Ovary (tissue), 9 donors: ENCODE results near the gene ATM. TPM values are rescaled to one million over a fixed set of nuclear protein-coding genes. Genes with fewer than 3 reads are reported as not detected.

Experiments
- DNase-seq, 5 donors: peaks; one replicate each; pipeline ENCODE4 v3.0.0-alpha.2; 2019 to 2020
- H3K27ac ChIP-seq, 2 donors: fragments of 200-600 bp; one replicate each; pipeline versions ENCODE4 v1.5.1 to v1.8.0; 2019 to 2022
- H3K27me3 ChIP-seq: fragments of 200-600 bp; one replicate; pipeline ENCODE4 v1.8.0; 2022
- H3K36me3 ChIP-seq: fragments of 200-600 bp; sonication (generic); one replicate; pipeline ENCODE4 v1.5.1; 2019
- H3K4me1 ChIP-seq: one replicate; pipeline ENCODE4 v1.8.1; 2013; ENCODE audit warnings: mild to moderate bottlenecking, moderate library complexity; ENCODE audit not compliant: insufficient read depth
- H3K4me3 ChIP-seq: fragments of 200-600 bp; sonication (generic); one replicate; pipeline ENCODE4 v1.5.1; 2017
- H3K9me3 ChIP-seq, 2 donors: fragments of 200-600 bp in 1 of 2; sonication (generic) in 1 of 2; one replicate each; pipeline versions ENCODE4 v1.5.1 to v1.8.1; 2013 to 2019; ENCODE audit warnings: mild to moderate bottlenecking in 1 of 2, moderate library complexity in 1 of 2
- EP300 ChIP-seq: sonication (generic); formaldehyde crosslinking; IDR thresholded peaks from one replicate; pipeline ENCODE4 v1.6.1; 2017; ENCODE audit warnings: antibody characterized with exemption
- POLR2A ChIP-seq: fragments of 450-650 bp; IDR thresholded peaks from one replicate; pipeline ENCODE4 v1.6.1; 2017; ENCODE audit warnings: antibody characterized with exemption, mild to moderate bottlenecking, moderate library complexity
- WGBS, 3 donors: extraction: QIAGEN DNeasy Blood & Tissue Kit in 1 of 3; methylation state at CpG; one replicate each; pipeline versions ENCODE4 v1.1.5 to v1.1.7; 2013 to 2017; 5-methylcytosine and 5-hydroxymethylcytosine counted together
- intact Hi-C, 4 donors: fragments of 100-400 bp; cut with DNase I; formaldehyde crosslinking; loops; one replicate each; pipeline versions ENCODE4 v1.11.0 to v1.15.1; 2022 to 2023
- polyA plus RNA-seq, 2 donors: library from polyadenylated mRNA; stranded (reverse); fragments of 200-250 nt in 1 of 2; fragments of 350-450 nt in 1 of 2; fragmentation: Illumina TruSeq in 1 of 2; extraction: RNeasy Lipid Tissue Mini Kit (QIAGEN cat#74804) in 1 of 2; gene quantifications; one replicate each; pipeline ENCODE4 v1.2.3, GENCODE V29; 2013 to 2014
- total RNA-seq, 7 donors: library from RNA; depleted of rRNA in 2 of 7; stranded (reverse); fragments of >200 nt in 2 of 7; fragmentation: NEBNext Ultra II Directional in 3 of 7; extraction: Animal tissue kit (Norgen Biotek cat#: 25700) in 3 of 7; gene quantifications; one replicate each; pipeline versions ENCODE4 v1.1.0 to v1.2.4, GENCODE V29; 2016 to 2023
- TF ChIP-seq, protein P1 (sequence below), 3 donors: fragments of 450-650 bp in 2 of 3; fragments of 200-600 bp in 1 of 3; IDR thresholded peaks; one replicate each; pipeline versions ENCODE4 v1.5.1 to v1.8.0; 2016 to 2022; ENCODE audit warnings: antibody characterized with exemption in 3 of 3, mild to moderate bottlenecking in 1 of 3
- donor health status: DM: no; HTN: no; CAD: no; lungs with moderate emphysema.
- donor health status: DM: no; HTN: no; CAD: no.
- donor health status: Bipolar disorder and iron deficiency.
- donor health status: DM: yes; HTN: yes; CAD: no.
- donor health status: DM: no; HTN: no; CAD: no.
- donor health status: DM: yes; HTN: yes; CAD: no.

ATM gene
- total and polyA plus RNA-seq, 9 donors: 29.2 to 104 (median 79.6) TPM

DNA sequence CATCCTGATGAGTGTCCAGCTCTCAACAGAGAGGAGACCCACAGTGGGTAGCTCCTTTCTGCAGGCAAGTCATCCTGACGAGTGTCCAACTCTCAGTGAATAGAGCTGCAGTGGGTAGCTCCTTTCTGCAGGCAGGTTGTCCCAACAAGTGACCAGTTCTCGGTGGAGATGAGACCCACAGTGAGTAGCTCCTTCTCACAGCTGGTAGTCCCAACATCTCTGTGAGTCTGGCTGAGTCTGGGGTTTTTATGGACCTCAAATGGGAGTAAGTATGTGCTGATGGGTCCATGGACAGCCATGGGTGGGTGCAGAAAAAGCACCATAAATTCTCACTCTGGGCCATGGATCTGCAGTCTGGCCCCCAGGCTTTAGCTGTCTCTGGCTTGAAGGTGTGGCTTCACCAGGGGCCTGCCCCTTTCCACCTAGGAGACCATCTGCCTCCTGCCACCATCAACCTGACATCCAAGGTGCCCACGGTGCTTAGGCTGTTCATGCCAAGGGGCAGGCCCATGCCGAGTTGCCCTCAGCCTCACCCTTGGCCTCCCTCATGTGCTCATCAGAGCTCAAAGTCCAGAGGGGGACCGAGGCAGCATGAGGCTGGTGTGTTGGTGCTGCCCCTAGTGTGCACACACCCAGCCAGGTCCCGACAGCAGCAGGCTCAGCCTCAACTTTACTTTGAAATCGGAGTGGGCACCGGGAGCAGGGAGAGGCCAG is 15.7 kb upstream of the ATM start:
- no peak for DNase-seq
- H3K27ac ChIP-seq: no peak overlapping the region
- peaks cover 0 to 8% of the 10 kb centered on the region in 2 donors for H3K9me3 ChIP-seq
- no peaks in the 10 kb centered on the region for H3K4me1 ChIP-seq
- no peaks in the 10 kb centered on the region for H3K36me3 ChIP-seq
- no peak for TF ChIP-seq EP300
- TF ChIP-seq, protein P1, sequence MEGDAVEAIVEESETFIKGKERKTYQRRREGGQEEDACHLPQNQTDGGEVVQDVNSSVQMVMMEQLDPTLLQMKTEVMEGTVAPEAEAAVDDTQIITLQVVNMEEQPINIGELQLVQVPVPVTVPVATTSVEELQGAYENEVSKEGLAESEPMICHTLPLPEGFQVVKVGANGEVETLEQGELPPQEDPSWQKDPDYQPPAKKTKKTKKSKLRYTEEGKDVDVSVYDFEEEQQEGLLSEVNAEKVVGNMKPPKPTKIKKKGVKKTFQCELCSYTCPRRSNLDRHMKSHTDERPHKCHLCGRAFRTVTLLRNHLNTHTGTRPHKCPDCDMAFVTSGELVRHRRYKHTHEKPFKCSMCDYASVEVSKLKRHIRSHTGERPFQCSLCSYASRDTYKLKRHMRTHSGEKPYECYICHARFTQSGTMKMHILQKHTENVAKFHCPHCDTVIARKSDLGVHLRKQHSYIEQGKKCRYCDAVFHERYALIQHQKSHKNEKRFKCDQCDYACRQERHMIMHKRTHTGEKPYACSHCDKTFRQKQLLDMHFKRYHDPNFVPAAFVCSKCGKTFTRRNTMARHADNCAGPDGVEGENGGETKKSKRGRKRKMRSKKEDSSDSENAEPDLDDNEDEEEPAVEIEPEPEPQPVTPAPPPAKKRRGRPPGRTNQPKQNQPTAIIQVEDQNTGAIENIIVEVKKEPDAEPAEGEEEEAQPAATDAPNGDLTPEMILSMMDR (IDR thresholded peaks at IDR 0.05): no peak
- no peak for TF ChIP-seq POLR2A
- 85 to 92% (median 91%) methylated on average over 8 of the region's 8 CpGs for WGBS, 3 donors
- H3K4me3 ChIP-seq: no peak overlapping the region
- H3K27me3 ChIP-seq: no peaks in the 10 kb centered on the region
- intact Hi-C loops: no loop called here

DNA sequence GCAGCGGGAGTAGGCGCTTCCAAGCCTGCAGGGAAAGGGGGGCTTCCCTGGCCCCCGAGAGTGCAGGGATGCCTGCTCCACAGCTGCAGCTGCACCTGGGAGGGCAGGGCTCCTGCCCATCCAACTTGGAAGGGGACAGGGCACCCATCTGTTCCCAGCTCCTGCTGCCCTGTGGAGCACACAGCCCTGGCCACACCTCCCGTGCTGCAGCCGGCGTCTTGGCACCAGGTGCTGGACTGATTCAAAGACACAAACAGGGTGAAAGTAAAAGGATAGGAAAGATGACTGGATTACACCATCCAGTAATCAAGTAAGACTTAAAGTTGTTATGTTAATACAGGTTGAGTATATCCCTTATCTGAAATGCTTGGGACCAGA is 15.2 kb upstream of the ATM start:
- H3K4me1 ChIP-seq: no peaks in the 10 kb centered on the region
- intact Hi-C loops: no loop called here
- no peak overlapping the region for H3K4me3 ChIP-seq
- TF ChIP-seq, protein P1 (IDR thresholded peaks at IDR 0.05): no peak
- no peak for TF ChIP-seq EP300
- no peak for DNase-seq
- no peaks in the 10 kb centered on the region for H3K27me3 ChIP-seq
- WGBS, 3 donors: 97 to 99% (median 98%) methylated on average over 6 of the region's 6 CpGs
- no peak overlapping the region for H3K27ac ChIP-seq
- peaks cover 0 to 8% of the 10 kb centered on the region in 2 donors for H3K9me3 ChIP-seq
- H3K36me3 ChIP-seq: no peaks in the 10 kb centered on the region

DNA sequence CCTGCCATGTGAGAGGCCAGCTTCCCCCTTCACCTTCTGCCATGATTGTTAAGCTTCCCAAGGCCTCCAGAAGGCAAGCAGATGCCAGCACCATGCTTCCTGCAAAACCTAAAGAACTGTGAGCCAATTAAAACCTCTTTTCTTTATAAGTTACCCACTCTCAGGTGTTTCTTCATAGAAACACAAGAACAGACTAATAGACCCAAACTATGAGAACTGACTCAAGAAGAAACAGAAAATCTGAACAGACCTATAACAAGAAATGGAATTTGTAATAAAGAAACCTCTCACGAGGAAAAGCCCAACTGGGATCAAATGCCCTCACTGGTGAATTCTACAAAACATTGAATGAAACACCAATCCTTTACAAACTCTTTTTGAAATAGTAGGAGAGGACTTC is 12.4 kb upstream of the ATM start:
- no peak for DNase-seq
- H3K4me1 ChIP-seq: no peaks in the 10 kb centered on the region
- H3K9me3 ChIP-seq: peaks cover 0 to 8% of the 10 kb centered on the region in 2 donors
- H3K27ac ChIP-seq: no peak overlapping the region
- intact Hi-C loops: no loop called here
- no peak overlapping the region for H3K4me3 ChIP-seq
- H3K36me3 ChIP-seq: no peaks in the 10 kb centered on the region
- H3K27me3 ChIP-seq: no peaks in the 10 kb centered on the region
- TF ChIP-seq EP300: no peak
- no peak for TF ChIP-seq POLR2A
- TF ChIP-seq, protein P1 (IDR thresholded peaks at IDR 0.05): no peak
- WGBS, 3 donors: 91 to 95% (median 93%) methylated on average over 1 of the region's 1 CpG

DNA sequence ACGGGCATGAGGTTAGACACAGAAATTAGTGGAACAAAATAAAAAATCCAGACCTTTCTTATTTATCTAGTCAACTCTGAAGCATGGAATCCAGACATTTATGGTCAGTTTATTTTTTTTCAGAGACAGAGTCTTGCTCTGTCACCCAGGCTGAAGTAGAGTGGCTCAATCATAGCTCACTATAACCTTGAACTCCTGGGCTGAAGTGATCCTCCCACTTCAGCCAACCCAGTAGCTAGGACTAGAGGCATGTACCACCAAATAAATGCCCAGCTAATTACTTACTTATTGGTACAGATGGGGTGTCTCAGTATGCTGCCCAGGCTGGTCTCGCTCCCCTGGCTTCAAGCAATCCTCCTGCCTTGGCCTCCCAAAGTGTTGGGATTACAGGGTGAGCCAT is 9.1 kb upstream of the ATM start:
- H3K4me1 ChIP-seq: no peaks in the 10 kb centered on the region
- intact Hi-C loops: no loop called here
- no peaks in the 10 kb centered on the region for H3K36me3 ChIP-seq
- TF ChIP-seq POLR2A (no peak), EP300 (no peak)
- TF ChIP-seq, protein P1 (IDR thresholded peaks at IDR 0.05): no peak
- H3K4me3 ChIP-seq: no peak overlapping the region
- no peak overlapping the region for H3K27ac ChIP-seq
- 48 to 81% (median 81%) methylated on average over 2 of the region's 2 CpGs for WGBS, 3 donors
- H3K27me3 ChIP-seq: no peaks in the 10 kb centered on the region
- DNase-seq: no peak
- H3K9me3 ChIP-seq: no peaks in the 10 kb centered on the region
